ENCODE data around the gene MAN2B2. TPM values are rescaled to one million over a fixed set of nuclear protein-coding genes. Genes with fewer than 3 reads are reported as not detected.
A peak's percentile ranks its signal among the peaks of the same experiment; 100 is the strongest.

The MAN2B2 gene
- total and polyA plus RNA-seq, 7 donors, result 3.0 to 24.3 (median 18.7) TPM

- 1% methylated on average over 50 of the region's 50 CpGs for WGBS, 2 donors
- Histone ChIP-seq H3K4me1 (peaks cover 0 to 36% (median 30%) of the 10 kb centered on the region in 4 donors), H3K9me3 (no peaks in the 10 kb centered on the region), H3K27me3 (no peaks in the 10 kb centered on the region), H3K36me3 (peaks cover 7 to 19% (median 16%) of the 10 kb centered on the region in 4 donors), H3K27ac (peak overlapping the region; percentile 93 to 96 (median 95)), H3K4me3 (peak overlapping the region; percentile 71 to 85 (median 84))
- TF ChIP-seq CTCF (IDR thresholded peaks at IDR 0.05) (no peak), POLR2AphosphoS5 (IDR thresholded peaks at IDR 0.05) (peak in 1 of 4 donors; percentile 21)
- intact Hi-C loops (cut with DNase I), result loop anchor here (2.0 to 10.0 kb wide), 7 partner anchors 17 to 423 kb away; partner anchors contain the start of genes BLOC1S4, GRPEL1, KIAA0232 and MAN2B2
- no peak for DNase-seq
These were observed 66.4 kb downstream of the MAN2B2 start for GRCh38 chr4:6641164-6641970.

GRCh38 chr4:6641971-6642320 is 67.0 kb downstream of the MAN2B2 start:
- Histone ChIP-seq H3K4me3 (peak overlapping the region; percentile 71 to 85 (median 84)), H3K4me1 (peaks cover 0 to 36% (median 30%) of the 10 kb centered on the region in 4 donors), H3K27me3 (no peaks in the 10 kb centered on the region), H3K27ac (peak overlapping the region; percentile 93 to 96 (median 95)), H3K9me3 (no peaks in the 10 kb centered on the region), H3K36me3 (peaks cover 7 to 19% (median 16%) of the 10 kb centered on the region in 4 donors)
- DNase-seq, result no peak
- TF ChIP-seq EP300 (IDR thresholded peaks at IDR 0.05) (no peak), CTCF (IDR thresholded peaks at IDR 0.05) (no peak), POLR2AphosphoS5 (IDR thresholded peaks at IDR 0.05) (no peak), POLR2A (IDR thresholded peaks at IDR 0.05) (no peak)
- intact Hi-C loops (cut with DNase I), result loop anchor here (2.0 to 10.0 kb wide), 7 partner anchors 17 to 423 kb away; partner anchors contain the start of genes BLOC1S4, GRPEL1, KIAA0232 and MAN2B2
- 42 to 66% methylated on average over 5 of the region's 5 CpGs for WGBS, 2 donors

GRCh38 chr4:6643141-6643847 is 68.3 kb downstream of the MAN2B2 start:
- Histone ChIP-seq H3K4me3 (no peak overlapping the region), H3K27ac (peak overlapping the region in 2 of 4 donors; percentile 1 to 96)

More at GRCh38 chr4:6643141-6643847, 68.3 kb downstream of the MAN2B2 start:
- WGBS, 2 donors, result 86 to 90% methylated on average over 8 of the region's 8 CpGs
- DNase-seq, result no peak
- TF ChIP-seq CTCF (IDR thresholded peaks at IDR 0.05), result no peak
- TF ChIP-seq EP300 (IDR thresholded peaks at IDR 0.05), result no peak
- no peak for TF ChIP-seq POLR2AphosphoS5 (IDR thresholded peaks at IDR 0.05)
- TF ChIP-seq POLR2A (IDR thresholded peaks at IDR 0.05), result no peak
- Histone ChIP-seq H3K9me3 (no peaks in the 10 kb centered on the region), H3K4me1 (peaks cover 0 to 36% (median 30%) of the 10 kb centered on the region in 4 donors), H3K27me3 (no peaks in the 10 kb centered on the region), H3K36me3 (peaks cover 7 to 19% (median 16%) of the 10 kb centered on the region in 4 donors)
- intact Hi-C loops (cut with DNase I), result loop anchor here (5.0 to 10.0 kb wide), 3 partner anchors 139 to 422 kb away; partner anchors contain the start of genes GRPEL1 and KIAA0232

Data from sigmoid colon (tissue), 7 donors.